IMR-90 (cell line): ENCODE data around the gene C10orf71.

Experiments used
- CEBPB ChIP-seq: IDR thresholded peaks from 2 replicates; pipeline ENCODE4 v1.6.1; 2012; ENCODE audit warnings: low read depth, low read length, improper control_type of control experiment
- CHD1 ChIP-seq: IDR thresholded peaks from 2 replicates; pipeline ENCODE4 v1.6.1; 2012; ENCODE audit warnings: low read depth, low read length, improper control_type of control experiment
- CTCF ChIP-seq: conservative IDR thresholded peaks from 2 replicates; pipeline ENCODE4 v1.5.1; 2012; ENCODE audit warnings: mild to moderate bottlenecking, low read depth, low read length, improper control_type of control experiment
- FOS ChIP-seq: fragments of 150-350 bp; IDR thresholded peaks from 2 replicates; pipeline ENCODE4 v1.6.1; 2016; ENCODE audit warnings: low read depth, low read length
- NFE2L2 ChIP-seq: fragments of 150-350 bp; IDR thresholded peaks from 2 replicates; pipeline ENCODE4 v1.6.1; 2016; ENCODE audit warnings: low read depth, mild to moderate bottlenecking, low read length
- POLR2A ChIP-seq: IDR thresholded peaks from 2 replicates; pipeline ENCODE4 v1.6.1; 2012; ENCODE audit warnings: mild to moderate bottlenecking, low read depth, low read length
- RAD21 ChIP-seq: IDR thresholded peaks from 2 replicates; pipeline ENCODE4 v1.6.1; 2012; ENCODE audit warnings: low read length, improper control_type of control experiment
- RFX5 ChIP-seq: IDR thresholded peaks from 2 replicates; pipeline ENCODE4 v1.8.0; 2012; ENCODE audit warnings: low read depth, mild to moderate bottlenecking, low read length, moderate library complexity

- no peak for TF ChIP-seq POLR2A
- no peak for TF ChIP-seq CTCF
- TF ChIP-seq NFE2L2 = no peak
- TF ChIP-seq RFX5 = no peak
- TF ChIP-seq CEBPB = no peak
- no peak for TF ChIP-seq CHD1
- no peak for TF ChIP-seq RAD21
- TF ChIP-seq FOS = no peak
Measured at GRCh38 chr10:49347342-49347741, 48.4 kb downstream of the C10orf71 start.
